HL-60 (cell line): ENCODE results near the gene ANKRD6.

Experiments
- DNase-seq, 2 experiments: peaks; one replicate each; pipeline ENCODE4 v3.0.0-alpha.2; 2010 to 2020; ENCODE audit warnings: low read depth in 1 of 2, low spot score in 1 of 2
- H3K27ac ChIP-seq: fragments of 250-450 bp; sonication (Bioruptor Pico); replicated peaks from 2 replicates; pipeline ENCODE4 v1.5.1; 2020; ENCODE audit warnings: mild to moderate bottlenecking, moderate library complexity
- H3K27me3 ChIP-seq: fragments of 250-450 bp; sonication (Bioruptor Pico); 2 replicates; pipeline ENCODE4 v1.5.1; 2021; ENCODE audit warnings: mild to moderate bottlenecking, moderate library complexity; ENCODE audit not compliant: insufficient read depth, poor library complexity, severe bottlenecking
- H3K4me3 ChIP-seq: replicated peaks from 2 replicates; pipeline ENCODE4 v1.5.1; 2011; ENCODE audit warnings: mild to moderate bottlenecking, control low read depth, low read length; ENCODE audit not compliant: insufficient read depth
- CTCF ChIP-seq: IDR thresholded peaks from one replicate; pipeline ENCODE4 v1.5.1; 2011; ENCODE audit warnings: low read length, control low read depth, inconsistent platforms; ENCODE audit not compliant: insufficient read depth
- GABPA ChIP-seq: IDR thresholded peaks from 2 replicates; pipeline ENCODE4 v1.6.1; 2012; ENCODE audit warnings: low read depth
- POLR2AphosphoS5 ChIP-seq: IDR thresholded peaks from 2 replicates; pipeline ENCODE4 v1.6.1; 2012; ENCODE audit warnings: low read depth
- SPI1 ChIP-seq: IDR thresholded peaks from 2 replicates; pipeline ENCODE4 v1.6.1; 2012; ENCODE audit warnings: low read depth, mild to moderate bottlenecking, borderline replicate concordance
- long read RNA-seq: library from polyadenylated mRNA; unstranded; transcript quantifications from one replicate; pipeline ENCODE4 v2.0.0, GENCODE V29; 2020
- TF ChIP-seq, protein P1 (sequence below): IDR thresholded peaks from 2 replicates; pipeline ENCODE4 v1.6.1; 2012; ENCODE audit warnings: low read depth; ENCODE audit not compliant: insufficient replicate concordance

Gene ANKRD6
- long read RNA-seq, partial matches to known transcripts, result 0 of 2 reads
- long read RNA-seq, other reads (novel, unspliced or antisense), result 2 of 2 reads

DNA sequence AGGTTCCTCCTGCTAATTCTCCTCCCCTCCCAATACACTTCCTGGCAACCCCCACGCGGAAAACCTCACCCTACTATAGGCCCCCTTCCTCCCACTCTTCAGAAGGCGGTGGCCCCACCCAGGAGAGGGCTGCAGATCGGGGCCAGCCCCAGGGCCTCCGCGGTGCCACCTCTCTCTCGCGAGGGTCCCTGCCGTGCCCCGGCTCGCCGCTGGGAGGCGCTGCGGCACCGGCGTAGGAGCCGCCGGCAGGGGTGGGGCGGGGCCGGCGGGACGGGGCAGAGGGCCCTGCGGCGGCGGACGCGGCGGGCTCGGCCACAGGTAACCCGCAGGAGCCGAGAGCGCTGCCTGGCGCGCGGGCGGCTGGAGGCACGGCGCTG, at the start of gene ANKRD6:
ANKRD6 (plus strand) TSS at position 278 of the 377 bp plus-strand sequence. CDS start 133,825 bp downstream, outside the sequence.
- DNase-seq, result peak in 1 of 2 experiments; percentile 51
- no peak within 1 kb of the TSS for H3K27ac ChIP-seq
- TF ChIP-seq, protein P1, sequence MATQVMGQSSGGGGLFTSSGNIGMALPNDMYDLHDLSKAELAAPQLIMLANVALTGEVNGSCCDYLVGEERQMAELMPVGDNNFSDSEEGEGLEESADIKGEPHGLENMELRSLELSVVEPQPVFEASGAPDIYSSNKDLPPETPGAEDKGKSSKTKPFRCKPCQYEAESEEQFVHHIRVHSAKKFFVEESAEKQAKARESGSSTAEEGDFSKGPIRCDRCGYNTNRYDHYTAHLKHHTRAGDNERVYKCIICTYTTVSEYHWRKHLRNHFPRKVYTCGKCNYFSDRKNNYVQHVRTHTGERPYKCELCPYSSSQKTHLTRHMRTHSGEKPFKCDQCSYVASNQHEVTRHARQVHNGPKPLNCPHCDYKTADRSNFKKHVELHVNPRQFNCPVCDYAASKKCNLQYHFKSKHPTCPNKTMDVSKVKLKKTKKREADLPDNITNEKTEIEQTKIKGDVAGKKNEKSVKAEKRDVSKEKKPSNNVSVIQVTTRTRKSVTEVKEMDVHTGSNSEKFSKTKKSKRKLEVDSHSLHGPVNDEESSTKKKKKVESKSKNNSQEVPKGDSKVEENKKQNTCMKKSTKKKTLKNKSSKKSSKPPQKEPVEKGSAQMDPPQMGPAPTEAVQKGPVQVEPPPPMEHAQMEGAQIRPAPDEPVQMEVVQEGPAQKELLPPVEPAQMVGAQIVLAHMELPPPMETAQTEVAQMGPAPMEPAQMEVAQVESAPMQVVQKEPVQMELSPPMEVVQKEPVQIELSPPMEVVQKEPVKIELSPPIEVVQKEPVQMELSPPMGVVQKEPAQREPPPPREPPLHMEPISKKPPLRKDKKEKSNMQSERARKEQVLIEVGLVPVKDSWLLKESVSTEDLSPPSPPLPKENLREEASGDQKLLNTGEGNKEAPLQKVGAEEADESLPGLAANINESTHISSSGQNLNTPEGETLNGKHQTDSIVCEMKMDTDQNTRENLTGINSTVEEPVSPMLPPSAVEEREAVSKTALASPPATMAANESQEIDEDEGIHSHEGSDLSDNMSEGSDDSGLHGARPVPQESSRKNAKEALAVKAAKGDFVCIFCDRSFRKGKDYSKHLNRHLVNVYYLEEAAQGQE, result no peak
- peak; percentile 45 for TF ChIP-seq CTCF

GRCh38 chr6:89385156-89385667, 47.7 kb upstream of the ANKRD6 start:
- H3K27ac ChIP-seq, result no peak overlapping the region
- no peak for TF ChIP-seq GABPA
- H3K27me3 ChIP-seq, result no peaks in the 10 kb centered on the region
- no peak for DNase-seq
- H3K4me3 ChIP-seq, result no peak overlapping the region

More for the DNA sequence above, at the start of gene ANKRD6:
- Histone ChIP-seq H3K27me3 (peaks cover 6% of the 10 kb centered on the region), H3K4me3 (peak within 1 kb of the TSS; percentile 65)

DNA sequence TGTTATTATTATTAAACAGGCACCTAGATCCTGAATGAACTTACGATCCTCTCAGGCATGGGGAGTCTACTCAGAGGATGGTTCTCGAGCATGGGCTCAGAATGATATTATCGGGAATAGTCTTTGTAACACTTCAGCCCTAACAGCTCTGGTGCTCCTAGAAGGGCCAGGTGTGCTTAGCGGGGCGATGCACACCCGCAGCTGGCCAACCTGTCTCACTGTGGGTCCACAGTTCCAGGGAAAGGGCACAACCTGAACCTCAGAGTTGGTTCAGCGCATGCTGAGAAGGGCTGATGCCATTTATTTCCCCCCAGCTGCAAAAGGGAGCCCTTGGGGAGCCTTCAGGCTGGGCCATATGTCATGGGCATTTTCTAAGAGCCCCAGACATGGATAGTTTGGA, 47.1 kb upstream of the ANKRD6 start:
- Histone ChIP-seq H3K27me3 (no peaks in the 10 kb centered on the region), H3K4me3 (no peak overlapping the region), H3K27ac (no peak overlapping the region)
- no peak for DNase-seq
- TF ChIP-seq, protein P1, result no peak
- TF ChIP-seq SPI1 (no peak), CTCF (no peak), GABPA (no peak), POLR2AphosphoS5 (no peak)

DNA sequence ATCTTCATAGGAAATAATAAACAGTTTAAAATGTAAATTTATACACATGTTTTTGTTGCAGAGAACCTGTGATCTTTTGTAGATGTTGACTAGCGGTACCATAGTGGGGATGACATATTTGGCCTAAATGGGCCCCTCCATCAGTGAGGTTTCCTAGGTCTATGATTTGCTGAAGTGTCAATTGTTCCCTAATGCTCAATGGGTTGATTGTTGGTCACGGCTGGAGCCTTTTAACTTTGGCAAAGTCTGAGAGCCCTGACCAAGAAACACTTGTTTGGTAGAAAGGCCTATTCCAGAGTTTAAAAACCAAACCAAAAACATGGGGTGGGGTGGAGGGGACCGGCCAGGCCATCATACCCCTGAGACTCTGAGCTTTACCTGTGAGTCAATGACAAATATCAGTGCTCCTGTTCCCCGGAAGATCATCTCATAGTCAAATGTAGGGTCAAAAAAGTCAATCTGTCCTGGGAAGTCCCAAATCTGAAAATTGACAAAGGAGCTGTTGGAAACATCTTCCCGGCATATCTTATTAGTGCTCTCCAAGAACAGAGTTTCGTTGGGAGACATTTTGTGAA, 45.9 kb upstream of the ANKRD6 start:
- TF ChIP-seq, protein P1, result no peak
- TF ChIP-seq POLR2AphosphoS5 (no peak), SPI1 (no peak), GABPA (no peak), CTCF (no peak)
- no peak overlapping the region for H3K4me3 ChIP-seq
- H3K27me3 ChIP-seq, result no peaks in the 10 kb centered on the region
- DNase-seq, result no peak
- no peak overlapping the region for H3K27ac ChIP-seq
